Neural progenitor cell (in vitro differentiated cells): Measurements from ENCODE around the gene PEF1. TPM values are rescaled to one million over a fixed set of nuclear protein-coding genes. Genes with fewer than 3 reads are reported as not detected.

Experiments used
- DNase-seq: peaks from one replicate; pipeline ENCODE4 v3.0.0-alpha.2; 2016; ENCODE audit warnings: low spot score
- H2AFZ ChIP-seq: fragments of 200-600 bp; sonication (generic); replicated peaks from 2 replicates; pipeline ENCODE4 v1.6.1; 2016; ENCODE audit warnings: antibody characterized with exemption
- H3F3A ChIP-seq: fragments of 200-600 bp; sonication (generic); 2 replicates; pipeline ENCODE4 v1.6.1; 2016; ENCODE audit warnings: antibody characterized with exemption, low read depth
- H3K27ac ChIP-seq: fragments of 200-600 bp; sonication (generic); 2 replicates; pipeline ENCODE4 v1.5.1; 2016; ENCODE audit warnings: mild to moderate bottlenecking
- H3K27me3 ChIP-seq: fragments of 200-600 bp; sonication (generic); 2 replicates; pipeline ENCODE4 v1.6.1; 2016; ENCODE audit warnings: mild to moderate bottlenecking, moderate library complexity
- H3K36me3 ChIP-seq: fragments of 200-600 bp; sonication (generic); 2 replicates; pipeline ENCODE4 v1.5.1; 2016
- H3K4me1 ChIP-seq: fragments of 200-600 bp; sonication (generic); 2 replicates; pipeline ENCODE4 v1.6.1; 2016; ENCODE audit warnings: mixed run types
- H3K4me2 ChIP-seq: fragments of 200-600 bp; sonication (generic); 2 replicates; pipeline ENCODE4 v1.6.1; 2016
- H3K4me3 ChIP-seq: fragments of 200-600 bp; sonication (generic); 2 replicates; pipeline ENCODE4 v1.5.1; 2016
- H3K79me2 ChIP-seq: fragments of 200-600 bp; sonication (generic); 2 replicates; pipeline ENCODE4 v1.6.1; 2016; ENCODE audit warnings: low read depth
- H3K9ac ChIP-seq: fragments of 200-600 bp; sonication (generic); 2 replicates; pipeline ENCODE4 v1.6.1; 2016
- H3K9me3 ChIP-seq: fragments of 200-600 bp; sonication (generic); 2 replicates; pipeline ENCODE4 v1.5.1; 2016; ENCODE audit warnings: low read depth
- H4K20me1 ChIP-seq: fragments of 200-600 bp; sonication (generic); 2 replicates; pipeline ENCODE4 v1.6.1; 2016; ENCODE audit warnings: low read depth
- H3K27ac Mint-ChIP-seq: 3 replicates; pipeline ENCODE4 v1.8.0; 2021; ENCODE audit warnings: mixed read lengths
- H3K27me3 Mint-ChIP-seq: 2 replicates; pipeline ENCODE4 v1.8.0; 2022; ENCODE audit warnings: low read depth, mild to moderate bottlenecking, inconsistent platforms, moderate library complexity, mixed read lengths; ENCODE audit not compliant: insufficient read depth
- H3K36me3 Mint-ChIP-seq: 3 replicates; pipeline ENCODE4 v1.8.0; 2021; ENCODE audit warnings: mixed read lengths
- H3K4me1 Mint-ChIP-seq: 3 replicates; pipeline ENCODE4 v1.8.0; 2021; ENCODE audit warnings: mixed read lengths
- H3K4me3 Mint-ChIP-seq: 3 replicates; pipeline ENCODE4 v1.8.0; 2021; ENCODE audit warnings: mild to moderate bottlenecking, moderate library complexity, mixed read lengths
- H3K9me3 Mint-ChIP-seq: 3 replicates; pipeline ENCODE4 v1.8.0; 2020; ENCODE audit warnings: mixed read lengths
- EZH2 ChIP-seq: fragments of 200-600 bp; sonication (generic); IDR thresholded peaks from 2 replicates; pipeline ENCODE4 v1.6.1; 2017; ENCODE audit warnings: antibody characterized with exemption, mild to moderate bottlenecking, moderate library complexity
- EZH2phosphoT487 ChIP-seq: fragments of 200-600 bp; sonication (generic); IDR thresholded peaks from 2 replicates; pipeline ENCODE4 v1.6.1; 2017; ENCODE audit warnings: antibody characterized with exemption
- total RNA-seq: library from RNA; depleted of rRNA; stranded (reverse); fragments of >200 nt; gene quantifications from 2 replicates; pipeline ENCODE4 v1.2.3, GENCODE V29; 2015; ENCODE audit warnings: low replicate concordance
- TF ChIP-seq, protein P1 (sequence below): fragments of 200-600 bp; sonication (generic); IDR thresholded peaks from 2 replicates; pipeline ENCODE4 v1.5.1; 2017; ENCODE audit warnings: antibody characterized with exemption, mild to moderate bottlenecking

PEF1 gene
- total RNA-seq, 1 donor from 2014 or later, result 30.7 TPM

DNA sequence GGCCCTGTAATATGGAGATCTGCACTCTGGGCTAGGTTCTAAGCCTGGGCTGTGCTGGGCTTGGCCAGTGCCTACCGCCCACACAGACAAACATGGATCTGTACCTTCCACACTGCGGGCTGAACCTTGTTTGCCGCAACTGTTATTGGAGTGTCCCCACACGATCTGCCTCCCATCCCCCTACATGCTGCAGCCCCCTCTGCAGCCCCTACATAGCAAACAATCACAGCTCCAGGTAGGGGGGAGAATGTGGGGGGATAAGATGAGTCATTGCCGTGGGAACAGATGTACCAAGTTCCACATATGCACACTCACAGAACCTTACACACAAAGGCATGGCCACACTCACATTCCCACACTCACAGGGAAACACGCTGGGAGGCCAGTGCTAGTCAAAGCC lies 29.3 kb downstream of the PEF1 start:
- TF ChIP-seq EZH2 (no peak), EZH2phosphoT487 (no peak)
- TF ChIP-seq, protein P1, sequence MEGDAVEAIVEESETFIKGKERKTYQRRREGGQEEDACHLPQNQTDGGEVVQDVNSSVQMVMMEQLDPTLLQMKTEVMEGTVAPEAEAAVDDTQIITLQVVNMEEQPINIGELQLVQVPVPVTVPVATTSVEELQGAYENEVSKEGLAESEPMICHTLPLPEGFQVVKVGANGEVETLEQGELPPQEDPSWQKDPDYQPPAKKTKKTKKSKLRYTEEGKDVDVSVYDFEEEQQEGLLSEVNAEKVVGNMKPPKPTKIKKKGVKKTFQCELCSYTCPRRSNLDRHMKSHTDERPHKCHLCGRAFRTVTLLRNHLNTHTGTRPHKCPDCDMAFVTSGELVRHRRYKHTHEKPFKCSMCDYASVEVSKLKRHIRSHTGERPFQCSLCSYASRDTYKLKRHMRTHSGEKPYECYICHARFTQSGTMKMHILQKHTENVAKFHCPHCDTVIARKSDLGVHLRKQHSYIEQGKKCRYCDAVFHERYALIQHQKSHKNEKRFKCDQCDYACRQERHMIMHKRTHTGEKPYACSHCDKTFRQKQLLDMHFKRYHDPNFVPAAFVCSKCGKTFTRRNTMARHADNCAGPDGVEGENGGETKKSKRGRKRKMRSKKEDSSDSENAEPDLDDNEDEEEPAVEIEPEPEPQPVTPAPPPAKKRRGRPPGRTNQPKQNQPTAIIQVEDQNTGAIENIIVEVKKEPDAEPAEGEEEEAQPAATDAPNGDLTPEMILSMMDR, result no peak
- Mint-ChIP-seq H3K9me3 (no peaks in the 10 kb centered on the region), H3K36me3 (no peaks in the 10 kb centered on the region), H3K4me1 (peaks cover 26% of the 10 kb centered on the region), H3K27me3 (peaks cover 16% of the 10 kb centered on the region), H3K27ac (no peak overlapping the region), H3K4me3 (peak overlapping the region; percentile 65)
- Histone ChIP-seq H3K9ac (no peak overlapping the region), H3K79me2 (no peaks in the 10 kb centered on the region), H3K36me3 (no peaks in the 10 kb centered on the region), H3F3A (no peaks in the 10 kb centered on the region), H3K4me2 (no peak overlapping the region), H3K27me3 (peaks cover 45% of the 10 kb centered on the region), H2AFZ (no peak overlapping the region), H3K4me3 (no peak overlapping the region), H3K4me1 (peaks cover 8% of the 10 kb centered on the region), H3K27ac (no peak overlapping the region), H4K20me1 (no peaks in the 10 kb centered on the region), H3K9me3 (no peaks in the 10 kb centered on the region)
- no peak for DNase-seq

DNA sequence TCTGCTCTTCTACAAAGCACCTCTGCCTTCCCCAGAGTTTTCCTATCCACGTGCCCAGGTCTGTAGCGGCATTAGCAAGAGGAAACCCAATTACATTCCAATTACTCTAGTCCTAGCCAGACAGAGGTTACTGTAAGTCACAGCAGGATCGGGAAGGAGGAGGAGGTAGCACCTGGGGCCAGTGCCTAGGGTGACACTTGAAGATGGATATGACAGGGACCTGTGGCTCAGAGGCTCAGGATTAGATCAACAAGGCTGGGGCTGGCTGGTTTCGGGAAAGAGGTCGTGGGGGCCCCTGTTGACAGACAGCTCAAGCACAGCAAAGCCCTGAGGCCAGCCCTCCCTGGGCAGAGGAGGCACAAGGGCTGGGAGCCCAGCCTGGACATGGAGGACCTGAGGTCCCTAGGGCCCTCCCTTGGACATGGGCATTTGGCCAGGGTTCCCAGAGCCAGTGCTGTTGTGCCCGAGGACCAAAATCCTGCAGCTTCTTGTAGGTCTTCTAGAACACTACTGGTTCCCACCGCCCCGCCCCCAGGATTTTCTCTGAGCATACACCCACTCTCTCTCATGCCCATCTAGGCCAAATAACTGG lies 30.2 kb downstream of the PEF1 start:
- no peaks in the 10 kb centered on the region for H3K36me3 Mint-ChIP-seq
- H4K20me1 ChIP-seq, result no peaks in the 10 kb centered on the region
- H3F3A ChIP-seq, result no peaks in the 10 kb centered on the region
- H2AFZ ChIP-seq, result peak overlapping the region; percentile 93
- H3K9ac ChIP-seq, result no peak overlapping the region
- peaks cover 45% of the 10 kb centered on the region for H3K27me3 ChIP-seq
- no peak for TF ChIP-seq EZH2
- TF ChIP-seq EZH2phosphoT487, result no peak
- TF ChIP-seq, protein P1, result no peak
- no peaks in the 10 kb centered on the region for H3K9me3 ChIP-seq
- peaks cover 8% of the 10 kb centered on the region for H3K4me1 ChIP-seq
- no peak overlapping the region for H3K4me3 Mint-ChIP-seq
- H3K79me2 ChIP-seq, result no peaks in the 10 kb centered on the region
- DNase-seq, result no peak
- H3K36me3 ChIP-seq, result no peaks in the 10 kb centered on the region
- H3K27ac ChIP-seq, result no peak overlapping the region
- peak overlapping the region; percentile 18 for H3K4me2 ChIP-seq
- H3K27ac Mint-ChIP-seq, result peak overlapping the region; percentile 13
- no peak overlapping the region for H3K4me3 ChIP-seq
- H3K9me3 Mint-ChIP-seq, result no peaks in the 10 kb centered on the region
- peaks cover 16% of the 10 kb centered on the region for H3K27me3 Mint-ChIP-seq
- peaks cover 26% of the 10 kb centered on the region for H3K4me1 Mint-ChIP-seq

DNA sequence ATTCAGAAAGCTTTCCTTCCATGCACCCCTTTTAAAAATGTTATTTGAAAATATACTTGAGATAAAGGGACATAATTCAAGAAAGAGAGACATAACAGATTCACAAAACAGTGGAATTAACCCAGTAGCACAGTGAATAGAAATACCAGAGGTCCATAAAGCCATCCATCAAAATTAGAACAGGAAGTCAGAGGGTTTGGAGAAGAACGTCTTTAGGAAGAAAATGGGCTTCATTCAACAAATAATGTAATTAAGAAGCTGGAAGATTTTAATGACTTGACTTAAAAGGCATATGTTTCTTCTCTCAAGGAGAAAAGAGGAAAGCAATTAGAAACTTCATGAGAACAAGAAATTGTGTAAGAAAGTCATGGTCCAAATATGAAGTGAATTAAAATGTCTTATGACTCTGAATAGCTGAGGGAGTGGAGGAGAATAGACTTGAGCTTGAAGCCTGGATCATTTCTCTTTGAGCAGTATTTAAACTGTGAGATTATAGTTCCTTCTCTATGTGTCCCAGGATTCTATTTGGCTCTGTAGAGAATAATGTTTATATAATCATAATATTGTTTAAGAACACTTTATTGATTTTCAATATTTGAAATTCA lies 35.1 kb downstream of the PEF1 start:
- Mint-ChIP-seq H3K27me3 (peaks cover 5% of the 10 kb centered on the region), H3K4me1 (peaks cover 3% of the 10 kb centered on the region), H3K9me3 (no peaks in the 10 kb centered on the region), H3K36me3 (no peaks in the 10 kb centered on the region), H3K4me3 (no peak overlapping the region), H3K27ac (no peak overlapping the region)
- Histone ChIP-seq H3K4me1 (peaks cover 8% of the 10 kb centered on the region), H3K79me2 (no peaks in the 10 kb centered on the region), H3K36me3 (no peaks in the 10 kb centered on the region), H3K4me3 (no peak overlapping the region), H2AFZ (no peak overlapping the region), H3K27me3 (no peaks in the 10 kb centered on the region), H3K4me2 (no peak overlapping the region), H3K9me3 (no peaks in the 10 kb centered on the region), H3F3A (no peaks in the 10 kb centered on the region), H3K27ac (no peak overlapping the region), H4K20me1 (no peaks in the 10 kb centered on the region), H3K9ac (no peak overlapping the region)
- DNase-seq, result no peak
- TF ChIP-seq, protein P1, result no peak
- TF ChIP-seq EZH2phosphoT487 (no peak), EZH2 (no peak)
